M059J (cell line): Measurements from ENCODE around the gene ATP11C. TPM values are rescaled to one million over a fixed set of nuclear protein-coding genes. Genes with fewer than 3 reads are reported as not detected.
"Not testable (repeated sequence)": the region's sequence is repeated elsewhere in the genome, so short reads cannot be mapped to it uniquely, and the experiment has no call there.

Source experiments
- DNase-seq: peaks from one replicate; pipeline ENCODE4 v3.0.0-alpha.2; 2012; ENCODE audit warnings: low read depth
- total RNA-seq: library from RNA; depleted of rRNA; stranded (reverse); fragments of >200 nt; shearing (Covaris generic); gene quantifications from 2 replicates; pipeline ENCODE4 v1.2.3, GENCODE V29; 2014

The ATP11C gene
- total RNA-seq, 1 experiment from 2014 or later = 46.3 TPM

GRCh38 chrX:139924696-139925095 is 8.2 kb downstream of the ATP11C start:
- DNase-seq = no peak

GRCh38 chrX:139924069-139924695 is 8.7 kb downstream of the ATP11C start:
- DNase-seq = no peak

GRCh38 chrX:139921142-139921541 is 11.7 kb downstream of the ATP11C start:
- DNase-seq = not testable (repeated sequence)

GRCh38 chrX:139920316-139920715 is 12.5 kb downstream of the ATP11C start:
- DNase-seq = no peak

- no peak for DNase-seq
Observed at GRCh38 chrX:139914421-139914820, 18.4 kb downstream of the ATP11C start.

- no peak for DNase-seq
Observed at GRCh38 chrX:139909712-139910111, 23.1 kb downstream of the ATP11C start.

GRCh38 chrX:139907078-139907477 is 25.8 kb downstream of the ATP11C start:
- no peak for DNase-seq

GRCh38 chrX:139905743-139906142 is 27.1 kb downstream of the ATP11C start:
- DNase-seq = no peak

GRCh38 chrX:139905051-139905450 is 27.8 kb downstream of the ATP11C start:
- DNase-seq = peak; percentile 25

- no peak for DNase-seq
Observed at GRCh38 chrX:139903210-139903609, 29.6 kb downstream of the ATP11C start.

GRCh38 chrX:139902559-139902958 is 30.3 kb downstream of the ATP11C start:
- DNase-seq = no peak

GRCh38 chrX:139898334-139898733 is 34.5 kb downstream of the ATP11C start:
- DNase-seq = no peak

GRCh38 chrX:139892512-139892911 is 40.3 kb downstream of the ATP11C start:
- DNase-seq = no peak

GRCh38 chrX:139890991-139891700 is 41.7 kb downstream of the ATP11C start:
- peak; percentile 90 for DNase-seq

- peak; percentile 61 for DNase-seq
Observed at GRCh38 chrX:139889760-139890159, 43.1 kb downstream of the ATP11C start.

- no peak for DNase-seq
Observed at GRCh38 chrX:139883984-139884383, 48.9 kb downstream of the ATP11C start.

- peak; percentile 23 for DNase-seq
Observed at GRCh38 chrX:139882299-139882698, 50.6 kb downstream of the ATP11C start.

GRCh38 chrX:139881572-139881971 is 51.3 kb downstream of the ATP11C start:
- DNase-seq = peak; percentile 71

GRCh38 chrX:139881130-139881529 is 51.7 kb downstream of the ATP11C start:
- peak; percentile 82 for DNase-seq

- DNase-seq = peak; percentile 42
Observed at GRCh38 chrX:139877710-139878414, 55.0 kb downstream of the ATP11C start.

GRCh38 chrX:139875841-139876240 is 57.0 kb downstream of the ATP11C start:
- DNase-seq = no peak

GRCh38 chrX:139869796-139870195 is 63.1 kb downstream of the ATP11C start:
- DNase-seq = no peak

- no peak for DNase-seq
Observed at GRCh38 chrX:139864640-139865039, 68.2 kb downstream of the ATP11C start.
